Mucosa of descending colon (tissue), 3 donors: ENCODE measurements around the gene CEACAM18. TPM values are rescaled to one million over a fixed set of nuclear protein-coding genes. Genes with fewer than 3 reads are reported as not detected.

ENCODE experiments used
- ATAC-seq: fragments of 200-7000 bp; cut with Tn5 transposase; one replicate; pipeline ENCODE4 v1.9.1; 2020; ENCODE audit warnings: mild to moderate bottlenecking, moderate library complexity
- DNase-seq, 3 donors: peaks; one replicate each; pipeline ENCODE4 v3.0.0-alpha.2; 2020
- H3K36me3 ChIP-seq: fragments of 200-600 bp; one replicate; pipeline ENCODE4 v1.8.0; 2021; ENCODE audit warnings: low read depth, mild to moderate bottlenecking
- H3K4me1 ChIP-seq: fragments of 200-600 bp; one replicate; pipeline ENCODE4 v1.8.0; 2021; ENCODE audit warnings: low read depth, mild to moderate bottlenecking
- H3K4me3 ChIP-seq: fragments of 200-600 bp; one replicate; pipeline ENCODE4 v1.8.0; 2021; ENCODE audit warnings: mild to moderate bottlenecking
- H3K9me3 ChIP-seq: fragments of 200-600 bp; one replicate; pipeline ENCODE4 v1.8.0; 2021; ENCODE audit warnings: mild to moderate bottlenecking
- intact Hi-C, 2 donors: fragments of 100-400 bp; cut with DNase I in 1 of 2; cut with micrococcal nuclease in 1 of 2; formaldehyde crosslinking; loops; one replicate each; pipeline versions ENCODE4 v1.11.0 to v1.11.1; 2022; cut with DNase I, micrococcal nuclease
- long read RNA-seq, 2 donors: library from polyadenylated mRNA; unstranded; transcript quantifications; one replicate each; pipeline ENCODE4 v2.0.0, GENCODE V29; 2019 to 2021
- total RNA-seq, 3 donors: library from RNA; stranded (reverse); fragmentation: NEBNext Ultra II Directional in 2 of 3; extraction: Animal tissue kit (Norgen Biotek cat#: 25700) in 2 of 3; gene quantifications; one replicate each; pipeline versions ENCODE4 v1.2.1 to v1.2.4, GENCODE V29; 2021 to 2023
- TF ChIP-seq, protein P1 (sequence below): fragments of 200-600 bp; IDR thresholded peaks from one replicate; pipeline ENCODE4 v1.8.0; 2022; ENCODE audit warnings: antibody characterized with exemption, mild to moderate bottlenecking
- donor health status: DM: no; HTN: no; CAD: no; lungs with moderate emphysema.
- donor health status: DM: no; HTN: no; CAD: no.
- donor health status: DM: no; HTN: yes; CAD: no.

CEACAM18 gene
- under 1 TPM in 1 of 3 donors, not detected in 2; 0.58 TPM for total RNA-seq
- long read RNA-seq, donor 1: 0 reads
- long read RNA-seq, donor 2, partial matches to known transcripts: 0 of 2 reads
- long read RNA-seq, donor 2, other reads (novel, unspliced or antisense): 2 of 2 reads

DNA sequence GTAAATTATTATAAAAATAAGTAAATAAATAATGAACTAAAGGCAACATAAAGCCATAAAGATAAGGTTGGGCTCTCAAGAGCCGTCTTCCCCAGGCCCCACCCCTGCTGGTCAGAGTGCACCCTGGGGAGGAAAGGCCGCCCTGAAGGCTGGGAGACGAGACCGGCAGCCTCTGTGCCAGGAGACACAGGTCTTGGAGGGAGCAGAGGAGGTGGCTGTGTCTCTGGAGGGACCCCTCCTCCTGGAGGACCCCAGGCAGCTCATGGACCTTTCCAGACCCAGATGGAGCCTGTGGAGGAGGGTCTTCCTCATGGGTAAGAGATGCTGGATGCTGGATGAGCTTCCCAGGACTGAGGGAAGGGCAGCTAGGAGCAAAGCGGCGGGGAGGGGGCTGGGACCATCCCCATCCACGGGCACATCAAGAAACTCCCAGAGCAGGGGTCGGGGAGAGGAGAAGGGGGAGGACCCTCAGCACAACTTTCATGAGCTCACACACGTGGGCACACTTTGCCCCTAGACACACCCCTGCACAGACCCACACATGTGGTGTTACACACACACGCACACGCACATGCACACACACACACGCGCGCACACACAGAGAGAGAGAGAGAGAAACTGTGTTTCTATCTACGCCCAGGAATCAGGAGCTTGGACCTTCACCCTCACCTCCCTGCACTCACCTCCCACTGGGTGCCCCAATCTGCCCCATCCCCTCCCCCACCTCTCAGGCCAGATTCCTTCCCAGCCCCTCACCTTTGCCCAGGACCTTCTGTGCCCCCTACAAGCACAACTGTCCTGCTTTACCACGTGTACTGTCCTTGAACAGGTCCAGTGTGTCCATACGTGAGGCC lies at the start of gene CEACAM18:
Gene CEACAM18 (plus strand): TSS at position 159 of the 854 bp plus-strand sequence.
- Histone ChIP-seq H3K4me1 (no peaks in the 10 kb centered on the region), H3K4me3 (no peak within 1 kb of the TSS), H3K9me3 (no peaks in the 10 kb centered on the region), H3K36me3 (no peaks in the 10 kb centered on the region)
- ATAC-seq (peak; percentile 87), DNase-seq (no peak)
- TF ChIP-seq, protein P1, sequence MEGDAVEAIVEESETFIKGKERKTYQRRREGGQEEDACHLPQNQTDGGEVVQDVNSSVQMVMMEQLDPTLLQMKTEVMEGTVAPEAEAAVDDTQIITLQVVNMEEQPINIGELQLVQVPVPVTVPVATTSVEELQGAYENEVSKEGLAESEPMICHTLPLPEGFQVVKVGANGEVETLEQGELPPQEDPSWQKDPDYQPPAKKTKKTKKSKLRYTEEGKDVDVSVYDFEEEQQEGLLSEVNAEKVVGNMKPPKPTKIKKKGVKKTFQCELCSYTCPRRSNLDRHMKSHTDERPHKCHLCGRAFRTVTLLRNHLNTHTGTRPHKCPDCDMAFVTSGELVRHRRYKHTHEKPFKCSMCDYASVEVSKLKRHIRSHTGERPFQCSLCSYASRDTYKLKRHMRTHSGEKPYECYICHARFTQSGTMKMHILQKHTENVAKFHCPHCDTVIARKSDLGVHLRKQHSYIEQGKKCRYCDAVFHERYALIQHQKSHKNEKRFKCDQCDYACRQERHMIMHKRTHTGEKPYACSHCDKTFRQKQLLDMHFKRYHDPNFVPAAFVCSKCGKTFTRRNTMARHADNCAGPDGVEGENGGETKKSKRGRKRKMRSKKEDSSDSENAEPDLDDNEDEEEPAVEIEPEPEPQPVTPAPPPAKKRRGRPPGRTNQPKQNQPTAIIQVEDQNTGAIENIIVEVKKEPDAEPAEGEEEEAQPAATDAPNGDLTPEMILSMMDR: no peak
- intact Hi-C loops: loop anchor here in 1 of 2 donors (5.0 kb wide), 1 partner anchor 179 kb away; no protein-coding TSS in a partner anchor

DNA sequence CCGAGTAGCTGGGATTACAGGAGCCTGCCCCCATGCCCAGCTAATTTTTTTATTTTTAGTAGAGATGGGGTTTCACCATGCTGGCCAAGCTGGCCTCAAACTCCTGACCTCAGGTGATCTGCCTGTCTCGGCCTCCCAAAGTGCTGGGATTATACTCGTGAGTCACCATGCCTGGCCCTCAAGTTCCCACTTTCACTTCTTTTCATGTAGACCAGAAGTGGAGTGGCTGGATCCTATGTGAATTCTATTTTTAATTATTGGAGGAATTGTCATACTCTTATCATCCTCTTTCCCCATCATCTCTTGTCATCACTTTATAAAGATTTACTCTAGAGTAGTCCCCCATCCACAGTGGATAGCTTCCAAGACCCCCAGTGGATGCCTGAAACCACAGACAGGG lies 48.1 kb upstream of the CEACAM18 start:
- TF ChIP-seq, protein P1: no peak
- DNase-seq: no peak
- Histone ChIP-seq H3K9me3 (no peaks in the 10 kb centered on the region), H3K4me1 (no peaks in the 10 kb centered on the region), H3K36me3 (no peaks in the 10 kb centered on the region), H3K4me3 (no peak overlapping the region)
- ATAC-seq: no peak
- intact Hi-C loops: loop anchor here in 1 of 2 donors (10.0 kb wide), 1 partner anchor 95 kb away; no protein-coding TSS in a partner anchor

DNA sequence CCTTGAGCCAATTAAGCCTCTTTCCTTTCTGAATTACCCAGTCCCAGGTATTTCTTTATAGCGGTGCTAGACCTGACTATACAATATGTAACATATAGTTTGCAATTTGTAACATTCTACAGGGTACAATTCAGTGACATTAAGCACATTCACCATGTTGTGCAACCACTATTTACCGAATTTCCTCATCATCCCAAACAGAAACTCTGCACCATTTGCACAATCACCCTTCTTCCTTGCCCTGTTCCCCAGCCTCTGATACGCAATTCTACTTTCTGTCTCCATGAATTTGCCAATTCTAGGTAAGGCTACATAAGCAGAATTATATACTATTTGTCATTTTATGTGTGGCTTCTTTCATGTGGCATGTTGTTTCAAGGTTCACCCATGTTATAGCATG lies 47.2 kb upstream of the CEACAM18 start:
- TF ChIP-seq, protein P1: no peak
- ATAC-seq (no peak), DNase-seq (no peak)
- Histone ChIP-seq H3K36me3 (no peaks in the 10 kb centered on the region), H3K9me3 (no peaks in the 10 kb centered on the region), H3K4me1 (no peaks in the 10 kb centered on the region), H3K4me3 (no peak overlapping the region)
- intact Hi-C loops: loop anchor here in 1 of 2 donors (10.0 kb wide), 1 partner anchor 96 kb away; no protein-coding TSS in a partner anchor

DNA sequence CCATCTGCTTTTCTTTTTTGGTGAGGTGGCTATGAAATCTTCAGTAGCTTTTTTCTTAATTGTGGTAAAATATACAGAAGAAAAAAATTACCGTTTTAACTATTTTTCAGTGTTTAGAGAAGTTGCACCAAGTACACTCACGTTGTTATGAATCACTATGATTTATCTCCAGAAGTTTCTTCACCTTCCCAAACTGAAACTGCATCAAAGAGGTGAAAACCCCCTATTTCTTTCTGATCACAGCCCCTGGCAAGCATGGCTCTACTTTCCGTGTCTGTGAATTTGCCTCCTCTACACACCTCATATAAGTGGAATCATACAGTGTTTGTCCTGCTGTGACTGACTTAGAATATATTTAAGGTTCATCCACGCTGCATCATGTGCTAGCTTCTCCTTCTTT lies 45.3 kb upstream of the CEACAM18 start:
- TF ChIP-seq, protein P1: no peak
- H3K4me3 ChIP-seq: no peak overlapping the region
- no peak for ATAC-seq
- H3K9me3 ChIP-seq: no peaks in the 10 kb centered on the region
- DNase-seq: no peak
- H3K4me1 ChIP-seq: no peaks in the 10 kb centered on the region
- H3K36me3 ChIP-seq: no peaks in the 10 kb centered on the region
- intact Hi-C loops: loop anchor here in 1 of 2 donors (10.0 kb wide), 1 partner anchor 98 kb away; no protein-coding TSS in a partner anchor

DNA sequence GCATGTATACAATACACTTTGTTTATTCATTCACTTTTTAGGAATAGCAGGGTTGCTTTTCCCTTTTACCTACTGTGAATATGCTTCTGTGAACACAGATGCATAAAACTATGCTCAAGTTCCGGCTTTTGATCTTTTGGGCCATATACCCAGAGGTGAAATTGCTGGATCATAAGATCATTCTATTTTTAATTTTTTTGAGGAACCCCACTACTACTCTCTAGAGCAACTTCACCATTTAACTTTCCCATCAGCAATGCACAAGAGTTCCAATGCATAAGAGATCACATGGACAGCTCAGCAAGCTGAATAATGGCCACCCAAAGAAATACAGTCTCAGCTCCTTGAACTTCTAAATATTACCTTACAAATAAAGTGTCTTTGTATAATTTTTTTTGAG lies 43.9 kb upstream of the CEACAM18 start:
- TF ChIP-seq, protein P1: no peak
- DNase-seq: no peak
- Histone ChIP-seq H3K4me1 (no peaks in the 10 kb centered on the region), H3K36me3 (no peaks in the 10 kb centered on the region), H3K9me3 (no peaks in the 10 kb centered on the region), H3K4me3 (no peak overlapping the region)
- intact Hi-C loops: loop anchor here in 1 of 2 donors (10.0 kb wide), 1 partner anchor 100 kb away; no protein-coding TSS in a partner anchor
- no peak for ATAC-seq
